ENCODE measurements around the gene TRMT112. TPM values are rescaled to one million over a fixed set of nuclear protein-coding genes. Genes with fewer than 3 reads are reported as not detected.

The TRMT112 gene
- total and polyA plus RNA-seq, 2 experiments from 2014 or later, result 298 to 927 TPM

GRCh38 chr11:64321026-64321425 is 3.7 kb upstream of the TRMT112 start:
- Mint-ChIP-seq H3K4me1 (peaks cover 27% of the 10 kb centered on the region), H3K4me3 (no peak overlapping the region; the same call in 2 of the 3 replicates), H3K27me3 (ENCODE audit: insufficient read depth, low read depth, poor library complexity) (peaks cover 21% of the 10 kb centered on the region), H3K36me3 (ENCODE audit: low read depth) (peaks cover 38% of the 10 kb centered on the region), H3K27ac (no peak overlapping the region), H3K9me3 (no peaks in the 10 kb centered on the region; the same call in 1 of the 3 replicates)
- Histone ChIP-seq H3K4me1 (ENCODE audit: insufficient read depth) (peaks cover 17% of the 10 kb centered on the region), H3K27me3 (ENCODE audit: insufficient read depth) (no peaks in the 10 kb centered on the region), H3K9me2 (ENCODE audit: insufficient read depth) (no peaks in the 10 kb centered on the region), H3K79me2 (replicated peaks; ENCODE audit: insufficient read depth) (peaks cover 16% of the 10 kb centered on the region), H3K36me3 (ENCODE audit: insufficient read depth) (peaks cover 3% of the 10 kb centered on the region; the same call in 1 of the 2 replicates), H3K27ac (ENCODE audit: low read depth) (no peak overlapping the region), H3K4me3 (no peak overlapping the region), H3K4me2 (no peak overlapping the region), H4K20me1 (replicated peaks; ENCODE audit: insufficient read depth) (no peaks in the 10 kb centered on the region; the same call in 1 of the 2 replicates), H3F3A (replicated peaks; ENCODE audit: low read depth) (0 out of 2 replicates have a peak, but pooled peaks cover 8% of the 10 kb centered on the region), H2AFZ (no peak overlapping the region)
- no peak for TF ChIP-seq ZNF331 (CRISPR knock-in tag; IDR thresholded peaks at IDR 0.05; ENCODE audit: low read depth)
- no peak for TF ChIP-seq EZH2phosphoT487 (IDR thresholded peaks at IDR 0.05; ENCODE audit: unreplicated experiment)
- no peak for TF ChIP-seq ETS1 (IDR thresholded peaks at IDR 0.05)
- TF ChIP-seq STAT1 (IDR thresholded peaks at IDR 0.05; ENCODE audit: unreplicated experiment), result no peak
- no peak for TF ChIP-seq ZNF114 (CRISPR knock-in tag; IDR thresholded peaks at IDR 0.05)
- TF ChIP-seq, protein P1, sequence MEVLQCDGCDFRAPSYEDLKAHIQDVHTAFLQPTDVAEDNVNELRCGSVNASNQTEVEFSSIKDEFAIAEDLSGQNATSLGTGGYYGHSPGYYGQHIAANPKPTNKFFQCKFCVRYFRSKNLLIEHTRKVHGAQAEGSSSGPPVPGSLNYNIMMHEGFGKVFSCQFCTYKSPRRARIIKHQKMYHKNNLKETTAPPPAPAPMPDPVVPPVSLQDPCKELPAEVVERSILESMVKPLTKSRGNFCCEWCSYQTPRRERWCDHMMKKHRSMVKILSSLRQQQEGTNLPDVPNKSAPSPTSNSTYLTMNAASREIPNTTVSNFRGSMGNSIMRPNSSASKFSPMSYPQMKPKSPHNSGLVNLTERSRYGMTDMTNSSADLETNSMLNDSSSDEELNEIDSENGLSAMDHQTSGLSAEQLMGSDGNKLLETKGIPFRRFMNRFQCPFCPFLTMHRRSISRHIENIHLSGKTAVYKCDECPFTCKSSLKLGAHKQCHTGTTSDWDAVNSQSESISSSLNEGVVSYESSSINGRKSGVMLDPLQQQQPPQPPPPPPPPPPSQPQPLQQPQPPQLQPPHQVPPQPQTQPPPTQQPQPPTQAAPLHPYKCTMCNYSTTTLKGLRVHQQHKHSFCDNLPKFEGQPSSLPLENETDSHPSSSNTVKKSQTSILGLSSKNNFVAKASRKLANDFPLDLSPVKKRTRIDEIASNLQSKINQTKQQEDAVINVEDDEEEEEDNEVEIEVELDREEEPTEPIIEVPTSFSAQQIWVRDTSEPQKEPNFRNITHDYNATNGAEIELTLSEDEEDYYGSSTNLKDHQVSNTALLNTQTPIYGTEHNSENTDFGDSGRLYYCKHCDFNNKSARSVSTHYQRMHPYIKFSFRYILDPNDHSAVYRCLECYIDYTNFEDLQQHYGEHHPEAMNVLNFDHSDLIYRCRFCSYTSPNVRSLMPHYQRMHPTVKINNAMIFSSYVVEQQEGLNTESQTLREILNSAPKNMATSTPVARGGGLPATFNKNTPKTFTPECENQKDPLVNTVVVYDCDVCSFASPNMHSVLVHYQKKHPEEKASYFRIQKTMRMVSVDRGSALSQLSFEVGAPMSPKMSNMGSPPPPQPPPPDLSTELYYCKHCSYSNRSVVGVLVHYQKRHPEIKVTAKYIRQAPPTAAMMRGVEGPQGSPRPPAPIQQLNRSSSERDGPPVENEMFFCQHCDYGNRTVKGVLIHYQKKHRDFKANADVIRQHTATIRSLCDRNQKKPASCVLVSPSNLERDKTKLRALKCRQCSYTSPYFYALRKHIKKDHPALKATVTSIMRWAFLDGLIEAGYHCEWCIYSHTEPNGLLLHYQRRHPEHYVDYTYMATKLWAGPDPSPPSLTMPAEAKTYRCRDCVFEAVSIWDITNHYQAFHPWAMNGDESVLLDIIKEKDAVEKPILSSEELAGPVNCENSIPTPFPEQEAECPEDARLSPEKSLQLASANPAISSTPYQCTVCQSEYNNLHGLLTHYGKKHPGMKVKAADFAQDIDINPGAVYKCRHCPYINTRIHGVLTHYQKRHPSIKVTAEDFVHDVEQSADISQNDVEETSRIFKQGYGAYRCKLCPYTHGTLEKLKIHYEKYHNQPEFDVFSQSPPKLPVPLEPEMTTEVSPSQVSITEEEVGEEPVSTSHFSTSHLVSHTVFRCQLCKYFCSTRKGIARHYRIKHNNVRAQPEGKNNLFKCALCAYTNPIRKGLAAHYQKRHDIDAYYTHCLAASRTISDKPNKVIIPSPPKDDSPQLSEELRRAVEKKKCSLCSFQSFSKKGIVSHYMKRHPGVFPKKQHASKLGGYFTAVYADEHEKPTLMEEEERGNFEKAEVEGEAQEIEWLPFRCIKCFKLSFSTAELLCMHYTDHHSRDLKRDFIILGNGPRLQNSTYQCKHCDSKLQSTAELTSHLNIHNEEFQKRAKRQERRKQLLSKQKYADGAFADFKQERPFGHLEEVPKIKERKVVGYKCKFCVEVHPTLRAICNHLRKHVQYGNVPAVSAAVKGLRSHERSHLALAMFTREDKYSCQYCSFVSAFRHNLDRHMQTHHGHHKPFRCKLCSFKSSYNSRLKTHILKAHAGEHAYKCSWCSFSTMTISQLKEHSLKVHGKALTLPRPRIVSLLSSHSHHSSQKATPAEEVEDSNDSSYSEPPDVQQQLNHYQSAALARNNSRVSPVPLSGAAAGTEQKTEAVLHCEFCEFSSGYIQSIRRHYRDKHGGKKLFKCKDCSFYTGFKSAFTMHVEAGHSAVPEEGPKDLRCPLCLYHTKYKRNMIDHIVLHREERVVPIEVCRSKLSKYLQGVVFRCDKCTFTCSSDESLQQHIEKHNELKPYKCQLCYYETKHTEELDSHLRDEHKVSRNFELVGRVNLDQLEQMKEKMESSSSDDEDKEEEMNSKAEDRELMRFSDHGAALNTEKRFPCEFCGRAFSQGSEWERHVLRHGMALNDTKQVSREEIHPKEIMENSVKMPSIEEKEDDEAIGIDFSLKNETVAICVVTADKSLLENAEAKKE (CRISPR knock-in tag; IDR thresholded peaks at IDR 0.05), result no peak
- no peak for TF ChIP-seq REST (IDR thresholded peaks at IDR 0.05; ENCODE audit: unreplicated experiment)
- TF ChIP-seq JUNB (IDR thresholded peaks at IDR 0.05; ENCODE audit: unreplicated experiment), result no peak
- TF ChIP-seq, protein P2, sequence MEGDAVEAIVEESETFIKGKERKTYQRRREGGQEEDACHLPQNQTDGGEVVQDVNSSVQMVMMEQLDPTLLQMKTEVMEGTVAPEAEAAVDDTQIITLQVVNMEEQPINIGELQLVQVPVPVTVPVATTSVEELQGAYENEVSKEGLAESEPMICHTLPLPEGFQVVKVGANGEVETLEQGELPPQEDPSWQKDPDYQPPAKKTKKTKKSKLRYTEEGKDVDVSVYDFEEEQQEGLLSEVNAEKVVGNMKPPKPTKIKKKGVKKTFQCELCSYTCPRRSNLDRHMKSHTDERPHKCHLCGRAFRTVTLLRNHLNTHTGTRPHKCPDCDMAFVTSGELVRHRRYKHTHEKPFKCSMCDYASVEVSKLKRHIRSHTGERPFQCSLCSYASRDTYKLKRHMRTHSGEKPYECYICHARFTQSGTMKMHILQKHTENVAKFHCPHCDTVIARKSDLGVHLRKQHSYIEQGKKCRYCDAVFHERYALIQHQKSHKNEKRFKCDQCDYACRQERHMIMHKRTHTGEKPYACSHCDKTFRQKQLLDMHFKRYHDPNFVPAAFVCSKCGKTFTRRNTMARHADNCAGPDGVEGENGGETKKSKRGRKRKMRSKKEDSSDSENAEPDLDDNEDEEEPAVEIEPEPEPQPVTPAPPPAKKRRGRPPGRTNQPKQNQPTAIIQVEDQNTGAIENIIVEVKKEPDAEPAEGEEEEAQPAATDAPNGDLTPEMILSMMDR (conservative IDR thresholded peaks at IDR 0.05; ENCODE audit: low read depth in 2 of 2), result no peak
- no peak for TF ChIP-seq EZH2 (IDR thresholded peaks at IDR 0.05; ENCODE audit: low read depth, unreplicated experiment)
- no peak for TF ChIP-seq CREB1 (CRISPR knock-in tag; IDR thresholded peaks at IDR 0.05; ENCODE audit: low read depth)
- no peak for TF ChIP-seq NANOG (IDR thresholded peaks at IDR 0.05; ENCODE audit: borderline replicate concordance)
- TF ChIP-seq POLR2AphosphoS5 (IDR thresholded peaks at IDR 0.05; ENCODE audit: low read depth), result no peak
- DNase-seq (ENCODE audit: low spot score), result no peak
- no peak for ATAC-seq

Data from GM23338 (cell line).